Neural cell (in vitro differentiated cells): ENCODE data around the gene MEF2D. TPM values are rescaled to one million over a fixed set of nuclear protein-coding genes. Genes with fewer than 3 reads are reported as not detected.

Experiments used
- H2AFZ ChIP-seq: fragments of 200-600, 300-800 bp; sonication (generic), shearing (Covaris generic); 2 replicates; pipeline ENCODE4 v1.6.0; 2014; ENCODE audit warnings: low read depth, mild to moderate bottlenecking, antibody characterized with exemption, low read length, moderate library complexity
- H3F3A ChIP-seq: fragments of 200-600 bp; shearing (Covaris generic); 2 replicates; pipeline ENCODE4 v1.6.1; 2016; ENCODE audit warnings: mild to moderate bottlenecking, moderate library complexity, mixed read lengths, antibody characterized with exemption, low read length; ENCODE audit not compliant: insufficient read depth, poor library complexity, severe bottlenecking
- H3K27ac ChIP-seq: fragments of 200-600, 300-800 bp; sonication (generic), shearing (Covaris generic); 2 replicates; pipeline ENCODE4 v1.5.1; 2014; ENCODE audit warnings: mild to moderate bottlenecking, low read length, moderate library complexity
- H3K27me3 ChIP-seq: fragments of 300-800, 200-600 bp; sonication (generic), shearing (Covaris generic); 2 replicates; pipeline ENCODE4 v1.6.0; 2014; ENCODE audit warnings: mild to moderate bottlenecking, low read depth, low read length, moderate library complexity; ENCODE audit not compliant: insufficient read depth
- H3K36me3 ChIP-seq: fragments of 300-800, 200-600 bp; sonication (generic), shearing (Covaris generic); 2 replicates; pipeline ENCODE4 v1.5.1; 2014; ENCODE audit warnings: mild to moderate bottlenecking, antibody characterized with exemption, low read length, moderate library complexity; ENCODE audit not compliant: insufficient read depth
- H3K4me2 ChIP-seq: fragments of 300-800, 200-600 bp; sonication (generic), shearing (Covaris generic); 2 replicates; pipeline ENCODE4 v1.6.0; 2014; ENCODE audit warnings: mild to moderate bottlenecking, low read length
- H3K4me3 ChIP-seq: fragments of 300-800, 200-600 bp; sonication (generic), shearing (Covaris generic); 2 replicates; pipeline ENCODE4 v1.5.1; 2014; ENCODE audit warnings: mild to moderate bottlenecking, low read length, moderate library complexity
- H3K79me2 ChIP-seq: fragments of 200-600 bp; shearing (Covaris generic); replicated peaks from 2 replicates; pipeline ENCODE4 v1.6.0; 2014; ENCODE audit warnings: mild to moderate bottlenecking, low read length, moderate library complexity; ENCODE audit not compliant: insufficient read depth
- H3K9ac ChIP-seq: fragments of 300-800, 200-600 bp; sonication (generic), shearing (Covaris generic); 2 replicates; pipeline ENCODE4 v1.6.1; 2016; ENCODE audit warnings: mild to moderate bottlenecking, low read length, mixed read lengths
- H3K9me2 ChIP-seq: fragments of 200-600 bp; shearing (Covaris generic); 2 replicates; pipeline ENCODE4 v1.6.1; 2016; ENCODE audit warnings: mild to moderate bottlenecking, low read length, mixed read lengths; ENCODE audit not compliant: insufficient read depth
- H3K9me3 ChIP-seq: fragments of 200-600, 300-800 bp; sonication (generic), shearing (Covaris generic); 2 replicates; pipeline ENCODE4 v1.6.1; 2016; ENCODE audit warnings: mild to moderate bottlenecking, mixed run types, low read length, moderate library complexity, mixed read lengths
- H4K20me1 ChIP-seq: fragments of 200-600 bp; shearing (Covaris generic); 2 replicates; pipeline ENCODE4 v1.6.1; 2016; ENCODE audit warnings: mild to moderate bottlenecking, mixed run types; ENCODE audit not compliant: insufficient read depth
- CTCF ChIP-seq: fragments of 450-650 bp; IDR thresholded peaks from 2 replicates; pipeline ENCODE4 v1.5.1; 2014; ENCODE audit warnings: antibody characterized with exemption, mild to moderate bottlenecking, moderate library complexity; ENCODE audit not compliant: poor library complexity, severe bottlenecking
- EP300 ChIP-seq: fragments of 450-650 bp; conservative IDR thresholded peaks from 2 replicates; pipeline ENCODE4 v1.6.1; 2014; ENCODE audit warnings: antibody characterized with exemption, mild to moderate bottlenecking, moderate library complexity; ENCODE audit not compliant: poor library complexity, severe bottlenecking
- EZH2 ChIP-seq: fragments of 200-600, 300-800 bp; shearing (Covaris generic), sonication (generic); IDR thresholded peaks from 2 replicates; pipeline ENCODE4 v1.6.1; 2014; ENCODE audit warnings: antibody characterized with exemption, low read length, borderline replicate concordance, mild to moderate bottlenecking; ENCODE audit not compliant: insufficient read depth, poor library complexity, severe bottlenecking
- MXI1 ChIP-seq: fragments of 450-650 bp; conservative IDR thresholded peaks from 2 replicates; pipeline ENCODE4 v1.6.1; 2014; ENCODE audit warnings: antibody characterized with exemption, mild to moderate bottlenecking; ENCODE audit not compliant: poor library complexity, severe bottlenecking
- POLR2AphosphoS5 ChIP-seq: IDR thresholded peaks from 2 replicates; pipeline ENCODE4 v1.6.1; 2012
- RAD21 ChIP-seq: fragments of 450-650 bp; conservative IDR thresholded peaks from 2 replicates; pipeline ENCODE4 v1.6.1; 2014; ENCODE audit warnings: antibody characterized with exemption, mild to moderate bottlenecking, moderate library complexity
- REST ChIP-seq: IDR thresholded peaks from 2 replicates; pipeline ENCODE4 v1.6.1; 2012; ENCODE audit warnings: borderline replicate concordance
- SMC3 ChIP-seq: fragments of 450-650 bp; conservative IDR thresholded peaks from 2 replicates; pipeline ENCODE4 v1.6.1; 2014; ENCODE audit warnings: antibody characterized with exemption, mild to moderate bottlenecking, moderate library complexity; ENCODE audit not compliant: poor library complexity
- TAF1 ChIP-seq: IDR thresholded peaks from 2 replicates; pipeline ENCODE4 v1.6.1; 2012; ENCODE audit warnings: low read depth
- polyA plus RNA-seq: library from polyadenylated mRNA; depleted of rRNA; stranded (reverse); fragments of >200 nt; gene quantifications from 2 replicates; pipeline ENCODE4 v1.2.3, GENCODE V29; 2014

The MEF2D gene
- polyA plus RNA-seq, 1 donor from 2014 or later = 4.7 TPM

GRCh38 chr1:156477526-156478249, 22.9 kb downstream of the MEF2D start (continued):
- no peak for TF ChIP-seq CTCF

GRCh38 chr1:156476501-156477298, 23.9 kb downstream of the MEF2D start:
- H3K27me3 ChIP-seq = no peaks in the 10 kb centered on the region
- peaks cover 12% of the 10 kb centered on the region for H3K36me3 ChIP-seq
- no peak overlapping the region for H3K4me2 ChIP-seq
- H3K9me2 ChIP-seq = no peaks in the 10 kb centered on the region
- H3F3A ChIP-seq = no peaks in the 10 kb centered on the region
- no peak overlapping the region for H3K9ac ChIP-seq
- no peak overlapping the region for H3K4me3 ChIP-seq
- no peaks in the 10 kb centered on the region for H3K9me3 ChIP-seq
- no peaks in the 10 kb centered on the region for H4K20me1 ChIP-seq
- H3K27ac ChIP-seq = no peak overlapping the region
- no peaks in the 10 kb centered on the region for H3K79me2 ChIP-seq
- TF ChIP-seq POLR2AphosphoS5 = peak; percentile 10
- TF ChIP-seq REST = no peak
- TF ChIP-seq RAD21 = no peak
- TF ChIP-seq TAF1 = no peak
- H2AFZ ChIP-seq = no peak overlapping the region

GRCh38 chr1:156475568-156476500, 24.7 kb downstream of the MEF2D start:
- H3K9me2 ChIP-seq = no peaks in the 10 kb centered on the region
- no peak overlapping the region for H2AFZ ChIP-seq
- H3K27ac ChIP-seq = no peak overlapping the region
- no peak overlapping the region for H3K9ac ChIP-seq
- H4K20me1 ChIP-seq = no peaks in the 10 kb centered on the region
- H3K4me2 ChIP-seq = no peak overlapping the region
- no peak overlapping the region for H3K4me3 ChIP-seq
- peaks cover 12% of the 10 kb centered on the region for H3K36me3 ChIP-seq
- H3K9me3 ChIP-seq = no peaks in the 10 kb centered on the region
- TF ChIP-seq SMC3 (no peak), EP300 (no peak), TAF1 (no peak), RAD21 (no peak), CTCF (no peak), EZH2 (no peak), REST (no peak), MXI1 (no peak), POLR2AphosphoS5 (no peak)
- no peaks in the 10 kb centered on the region for H3K79me2 ChIP-seq
- H3K27me3 ChIP-seq = no peaks in the 10 kb centered on the region
- H3F3A ChIP-seq = no peaks in the 10 kb centered on the region
